GM12878 (cell line): ENCODE data around the gene PKP3. TPM values are rescaled to one million over a fixed set of nuclear protein-coding genes. Genes with fewer than 3 reads are reported as not detected.
"Not testable (repeated sequence)": the region's sequence is repeated elsewhere in the genome, so short reads cannot be mapped to it uniquely, and the experiment has no call there.

Experiments
- ATAC-seq: fragments of 200-7000 bp; cut with Tn5 transposase; 3 replicates; pipeline ENCODE4 v1.9.1; 2020; ENCODE audit warnings: mild to moderate bottlenecking, moderate library complexity
- BruUV-seq: library from RNA; stranded (reverse); fragments of 400-500 nt; replicated peaks from 2 replicates; lab custom pipeline; 2021; lab: Mats Ljungman, UMichigan
- CTCF ChIA-PET: fragments of 300-600 bp; sonication (Branson Sonifier 250); formaldehyde crosslinking; extraction: SDS; loops from one replicate; lab custom pipeline; 2021; ENCODE audit warnings: inconsistent platforms; lab: Yijun Ruan, JAX
- POLR2A ChIA-PET: fragments of 350-600 bp; formaldehyde crosslinking; extraction: SDS; loops from one replicate; lab custom pipeline; 2021; ENCODE audit warnings: inconsistent platforms; lab: Charles Lee
- RAD21 ChIA-PET: fragments of 300-600 bp; sonication (Branson Sonifier 250); formaldehyde crosslinking; loops from one replicate; lab custom pipeline; 2023; ENCODE audit warnings: antibody characterized with exemption; ENCODE audit not compliant: unreplicated experiment; lab: Charles Lee
- SMC1A ChIA-PET: fragments of 300-600 bp; sonication (Branson Sonifier 250); formaldehyde crosslinking; loops from one replicate; lab custom pipeline; 2023; ENCODE audit not compliant: unreplicated experiment, uncharacterized antibody; lab: Charles Lee
- DNase-seq: peaks from one replicate; pipeline ENCODE4 v3.0.0-alpha.2; 2011; ENCODE audit warnings: low read depth, low spot score
- FAIRE-seq: peaks from 3 replicates; lab custom pipeline; 2011; peaks lifted over from hg19 to GRCh38; lab: Jason Lieb, UNC
- H2AFZ ChIP-seq: 2 replicates; pipeline ENCODE4 v1.6.0; 2011; ENCODE audit warnings: low read depth, low read length, control low read depth; ENCODE audit not compliant: control insufficient read depth
- H3K27ac ChIP-seq: 2 replicates; pipeline ENCODE4 v1.5.1; 2011; ENCODE audit warnings: control low read depth; ENCODE audit not compliant: control insufficient read depth, insufficient read depth
- H3K27me3 ChIP-seq, 2 experiments: replicated peaks in 1 of 2; 2 replicates each; pipeline versions ENCODE4 v1.6.0 to v1.6.1; 2011; ENCODE audit warnings: low read length in 1 of 2; ENCODE audit not compliant: control insufficient read depth in 2 of 2, insufficient read depth in 2 of 2
- H3K36me3 ChIP-seq, 2 experiments: 2 replicates each; pipeline ENCODE4 v1.5.1; 2011; ENCODE audit warnings: low read length in 1 of 2; ENCODE audit not compliant: control insufficient read depth in 2 of 2, insufficient read depth in 2 of 2
- H3K4me1 ChIP-seq: 2 replicates; pipeline ENCODE4 v1.6.1; 2011; ENCODE audit warnings: mild to moderate bottlenecking, low read length, moderate library complexity, mixed read lengths; ENCODE audit not compliant: control insufficient read depth, insufficient read depth
- H3K4me2 ChIP-seq: 2 replicates; pipeline ENCODE4 v1.6.0; 2011; ENCODE audit warnings: control low read depth; ENCODE audit not compliant: control insufficient read depth, insufficient read depth
- H3K4me3 ChIP-seq: fragments of 200-600 bp; sonication (generic); 2 replicates; pipeline ENCODE4 v1.5.1; 2016
- H3K79me2 ChIP-seq: 2 replicates; pipeline ENCODE4 v1.6.0; 2011; ENCODE audit warnings: low read length; ENCODE audit not compliant: control insufficient read depth, insufficient read depth
- H3K9ac ChIP-seq: 2 replicates; pipeline ENCODE4 v1.8.0; 2011; ENCODE audit warnings: low read length, control low read depth, mixed read lengths; ENCODE audit not compliant: control insufficient read depth, insufficient read depth
- H3K9me3 ChIP-seq: replicated peaks from 3 replicates; pipeline ENCODE4 v1.5.1; 2011; ENCODE audit warnings: mild to moderate bottlenecking, low read length; ENCODE audit not compliant: control insufficient read depth, insufficient read depth
- H4K20me1 ChIP-seq: 2 replicates; pipeline ENCODE4 v1.6.0; 2011; ENCODE audit not compliant: control insufficient read depth, insufficient read depth
- EED ChIP-seq: sonication (generic); IDR thresholded peaks from 2 replicates; pipeline ENCODE4 v1.6.1; 2016; ENCODE audit warnings: antibody characterized with exemption, low read depth
- MLLT1 ChIP-seq: fragments of 450-650 bp; IDR thresholded peaks from 2 replicates; pipeline ENCODE4 v1.6.1; 2016; ENCODE audit warnings: mild to moderate bottlenecking
- MTA3 ChIP-seq: IDR thresholded peaks from 2 replicates; pipeline ENCODE4 v1.6.1; 2012; ENCODE audit warnings: low read length, inconsistent platforms, borderline replicate concordance
- NR2F1 ChIP-seq: fragments of 450-650 bp; conservative IDR thresholded peaks from 2 replicates; pipeline ENCODE4 v1.6.1; 2017; ENCODE audit warnings: mild to moderate bottlenecking
- SMARCA5 ChIP-seq: fragments of 450-650 bp; IDR thresholded peaks from 2 replicates; pipeline ENCODE4 v1.6.1; 2017; ENCODE audit warnings: mild to moderate bottlenecking
- SMC3 ChIP-seq: IDR thresholded peaks from 2 replicates; pipeline ENCODE4 v1.6.1; 2011; ENCODE audit warnings: low read length, improper control_type of control experiment, borderline replicate concordance
- ZNF384 ChIP-seq: IDR thresholded peaks from 2 replicates; pipeline ENCODE4 v1.6.1; 2012; ENCODE audit warnings: low read depth, mild to moderate bottlenecking, low read length, improper control_type of control experiment, borderline replicate concordance
- WGBS: methylation state at CpG from one replicate; pipeline ENCODE4 v1.1.6; 2016; ENCODE audit warnings: low lambda C conversion rate; ENCODE audit not compliant: insufficient replicate concordance, insufficient coverage; ENCODE audit errors: missing lambda C conversion rate; 5-methylcytosine and 5-hydroxymethylcytosine counted together
- in situ Hi-C: fragments of 300-500 bp; cut with MboI; formaldehyde crosslinking; loops from 9 replicates; pipeline ENCODE4 v1.14.3; 2018; ENCODE audit warnings: mixed read lengths
- intact Hi-C: fragments of 100-400 bp; cut with micrococcal nuclease; formaldehyde crosslinking; loops from one replicate; pipeline ENCODE4 v1.14.2; 2022; ENCODE audit not compliant: unreplicated experiment
- polyA plus RNA-seq, 11 experiments: library from polyadenylated mRNA; depleted of rRNA in 4 of 11; unstranded in 6 of 11; stranded (reverse) in 5 of 11; fragments of >200 nt; fragmentation: Nextera tagmentation in 4 of 11; fragmentation: Illumina TruSeq in 1 of 11; extraction: Ambion mirVana in 4 of 11; extraction: Trizol in 1 of 11; gene quantifications; 1 replicate in 1 of 11; 2 replicates in 10 of 11; pipeline versions ENCODE4 v1.2.1 to v1.2.3, GENCODE V29; 2011 to 2016; ENCODE audit warnings: inconsistent platforms in 2 of 11, missing spikeins in 2 of 11, low read depth in 1 of 11
- total RNA-seq, 4 experiments: library from RNA; depleted of rRNA in 3 of 4; stranded (reverse); fragments of >200 nt in 3 of 4; fragmentation: Illumina TruSeq in 1 of 4; extraction: Trizol in 1 of 4; gene quantifications; 2 replicates each; pipeline versions ENCODE4 v1.2.1 to v1.2.3, GENCODE V29; 2013 to 2021

Gene PKP3
- total and polyA plus RNA-seq, 10 of the 15 experiments (the other 5 are each of a cell fraction or from before 2014, with no cell fraction given) = 0.45 to 0.90 TPM; not detected in 8

DNA sequence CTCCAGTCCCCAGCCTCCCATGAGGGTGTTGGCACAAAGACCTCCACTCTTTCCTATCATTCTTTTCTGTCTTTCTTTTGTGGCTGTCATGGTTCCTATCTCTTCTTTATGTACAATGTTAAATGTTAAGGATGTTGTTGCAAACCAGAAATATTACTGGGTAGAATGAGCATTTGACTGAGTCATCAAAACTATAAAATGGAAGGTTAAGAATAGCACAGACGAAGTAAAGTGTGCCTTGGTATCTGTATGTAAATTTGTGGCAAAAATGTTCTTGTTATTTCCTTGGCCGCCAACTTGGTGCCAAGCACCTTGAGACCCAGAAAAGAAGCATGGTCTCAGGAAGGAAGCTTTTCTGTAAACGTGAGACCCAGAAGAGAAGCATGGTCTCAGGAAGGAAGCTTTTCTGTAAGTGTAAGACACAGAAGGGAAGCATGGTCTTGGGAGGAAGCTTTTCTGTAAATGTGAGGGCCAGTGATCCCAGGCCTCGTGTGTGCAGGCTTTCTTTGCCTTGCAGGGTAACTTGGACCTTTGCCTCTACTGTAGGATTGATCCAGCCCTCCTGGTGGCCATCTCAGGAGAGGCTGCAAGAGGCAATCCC, 6.7 kb upstream of the PKP3 start (continued):
- no peak for TF ChIP-seq SMC3
- TF ChIP-seq EED = no peak
- no peak for TF ChIP-seq MLLT1
- no peak for TF ChIP-seq ZNF384
- TF ChIP-seq NR2F1 = no peak
- TF ChIP-seq MTA3 = no peak
- no peak for TF ChIP-seq SMARCA5

DNA sequence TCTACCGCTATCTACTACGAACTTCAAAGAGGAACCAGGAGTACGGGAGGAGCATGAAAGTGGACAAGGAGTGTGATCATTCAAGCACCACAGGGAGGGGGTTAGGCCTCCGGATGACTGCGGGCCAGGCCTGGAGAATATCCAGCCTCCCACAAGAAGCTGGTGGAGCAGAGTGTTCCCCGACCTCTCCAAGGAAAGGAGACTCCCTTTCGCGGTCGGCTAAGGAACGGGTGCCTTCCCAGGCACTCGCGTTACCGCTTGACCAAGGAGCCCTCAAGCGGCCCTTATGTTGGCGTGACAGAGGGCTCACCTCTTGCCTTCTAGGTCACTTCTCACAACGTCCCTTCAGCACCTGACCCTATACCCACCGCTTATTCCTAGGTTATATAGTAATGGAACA, 4.6 kb upstream of the PKP3 start:
- ATAC-seq, H3K9ac ChIP-seq, FAIRE-seq, SMC1A ChIA-PET, CTCF ChIA-PET, in situ Hi-C loops, RAD21 ChIA-PET, H3K4me2 ChIP-seq, H3K9me3 ChIP-seq, H3K4me3 ChIP-seq, H3K79me2 ChIP-seq, H3K27me3 ChIP-seq, POLR2A ChIA-PET, H4K20me1 ChIP-seq, DNase-seq, H3K4me1 ChIP-seq, H3K36me3 ChIP-seq, BruUV-seq, H2AFZ ChIP-seq, H3K27ac ChIP-seq, intact Hi-C loops: not testable (repeated sequence)
- WGBS = 49% methylated on average over 10 of the region's 17 CpGs
